ENCODE results near the gene SH3TC2. TPM values are rescaled to one million over a fixed set of nuclear protein-coding genes. Genes with fewer than 3 reads are reported as not detected.

SH3TC2 gene
- total and polyA plus RNA-seq, 10 of the 15 experiments (the other 5 are each of a cell fraction or from before 2014, with no cell fraction given) = not detected

DNA sequence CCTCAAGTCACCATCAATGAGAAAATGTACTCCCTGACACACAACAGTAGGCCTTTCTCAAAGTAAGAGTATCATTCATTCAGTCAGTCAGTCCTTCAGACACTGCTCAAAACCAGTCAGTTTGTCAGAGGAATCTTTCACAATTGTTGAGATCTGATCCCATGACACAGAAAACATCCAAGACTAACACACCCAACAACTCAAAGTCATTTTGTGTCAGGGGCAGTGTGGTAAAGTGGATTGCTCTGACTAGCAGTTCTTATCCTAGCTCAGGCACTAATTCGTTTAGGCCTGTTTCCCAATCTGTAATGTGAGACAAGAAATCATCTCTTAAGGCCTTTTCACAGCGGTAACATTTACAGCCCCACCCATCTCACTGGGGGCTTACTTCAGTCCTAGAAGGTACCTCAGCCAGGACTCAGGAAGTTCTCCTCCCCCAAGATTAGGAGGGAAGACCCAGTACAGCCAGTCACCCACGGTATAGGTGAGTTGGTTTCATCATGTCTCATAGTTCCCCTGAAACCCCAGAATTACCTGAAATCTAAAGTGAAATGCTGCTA lies 31.9 kb downstream of the SH3TC2 start:
- no peak overlapping the region for H3K27ac ChIP-seq (ENCODE audit: control insufficient read depth, insufficient read depth)
- ChIA-PET CTCF (interaction anchor here (1.1 to 9.9 kb wide), 2 partner anchors 40 to 295 kb away, joined by 3 to 335 read pairs; no protein-coding TSS in a partner anchor), RAD21 (ENCODE audit: unreplicated experiment) (no interaction called here), POLR2A (no interaction called here), SMC1A (ENCODE audit: uncharacterized antibody, unreplicated experiment) (interaction anchor here (0.9 to 2.3 kb wide), 3 partner anchors 8 to 298 kb away, joined by 3 to 6 read pairs (median 5); no protein-coding TSS in a partner anchor)
- ATAC-seq (no peak), FAIRE-seq (no peak), DNase-seq (ENCODE audit: low read depth, low spot score) (no peak)
- H3K9me3 ChIP-seq (replicated peaks; ENCODE audit: control insufficient read depth, insufficient read depth, low read length) = no peaks in the 10 kb centered on the region
- no peak overlapping the region for H3K9ac ChIP-seq (ENCODE audit: control insufficient read depth, insufficient read depth, low read length)
- H4K20me1 ChIP-seq (ENCODE audit: control insufficient read depth, insufficient read depth) = no peaks in the 10 kb centered on the region
- no TSS peak for BruUV-seq (replicated peaks)
- H2AFZ ChIP-seq (ENCODE audit: control insufficient read depth, low read depth, low read length) = no peak overlapping the region
- no peaks in the 10 kb centered on the region for H3K4me1 ChIP-seq (ENCODE audit: control insufficient read depth, insufficient read depth, low read length)
- no peaks in the 10 kb centered on the region for H3K36me3 ChIP-seq (ENCODE audit: control insufficient read depth in 2 of 2, insufficient read depth in 2 of 2, low read length in 1 of 2)
- H3K4me2 ChIP-seq (ENCODE audit: control insufficient read depth, insufficient read depth) = no peak overlapping the region
- intact Hi-C loops (cut with micrococcal nuclease; ENCODE audit: unreplicated experiment) (loop anchor here (10.0 kb wide), 1 partner anchor 846 kb away; no protein-coding TSS in a partner anchor), in situ Hi-C loops (cut with MboI) (loop anchor here (10.0 to 25.0 kb wide), 2 partner anchors 586 to 844 kb away; no protein-coding TSS in a partner anchor)
- no peak overlapping the region for H3K4me3 ChIP-seq
- WGBS (ENCODE audit: insufficient coverage, insufficient replicate concordance, low lambda C conversion rate, missing lambda C conversion rate) = 46% methylated on average over 3 of the region's 3 CpGs
- peaks cover 0 to 2% of the 10 kb centered on the region in 2 experiments; a peak in 1 of 4 replicates for H3K27me3 ChIP-seq (replicated peaks in 1 of 2; ENCODE audit: control insufficient read depth in 2 of 2, insufficient read depth in 2 of 2, low read length in 1 of 2)
- TF ChIP-seq EP300 (IDR thresholded peaks at IDR 0.05; ENCODE audit: borderline replicate concordance in 1 of 2, control insufficient read depth in 1 of 2, low read depth in 2 of 2, low read length in 2 of 2) = no peak
- TF ChIP-seq, protein P1, sequence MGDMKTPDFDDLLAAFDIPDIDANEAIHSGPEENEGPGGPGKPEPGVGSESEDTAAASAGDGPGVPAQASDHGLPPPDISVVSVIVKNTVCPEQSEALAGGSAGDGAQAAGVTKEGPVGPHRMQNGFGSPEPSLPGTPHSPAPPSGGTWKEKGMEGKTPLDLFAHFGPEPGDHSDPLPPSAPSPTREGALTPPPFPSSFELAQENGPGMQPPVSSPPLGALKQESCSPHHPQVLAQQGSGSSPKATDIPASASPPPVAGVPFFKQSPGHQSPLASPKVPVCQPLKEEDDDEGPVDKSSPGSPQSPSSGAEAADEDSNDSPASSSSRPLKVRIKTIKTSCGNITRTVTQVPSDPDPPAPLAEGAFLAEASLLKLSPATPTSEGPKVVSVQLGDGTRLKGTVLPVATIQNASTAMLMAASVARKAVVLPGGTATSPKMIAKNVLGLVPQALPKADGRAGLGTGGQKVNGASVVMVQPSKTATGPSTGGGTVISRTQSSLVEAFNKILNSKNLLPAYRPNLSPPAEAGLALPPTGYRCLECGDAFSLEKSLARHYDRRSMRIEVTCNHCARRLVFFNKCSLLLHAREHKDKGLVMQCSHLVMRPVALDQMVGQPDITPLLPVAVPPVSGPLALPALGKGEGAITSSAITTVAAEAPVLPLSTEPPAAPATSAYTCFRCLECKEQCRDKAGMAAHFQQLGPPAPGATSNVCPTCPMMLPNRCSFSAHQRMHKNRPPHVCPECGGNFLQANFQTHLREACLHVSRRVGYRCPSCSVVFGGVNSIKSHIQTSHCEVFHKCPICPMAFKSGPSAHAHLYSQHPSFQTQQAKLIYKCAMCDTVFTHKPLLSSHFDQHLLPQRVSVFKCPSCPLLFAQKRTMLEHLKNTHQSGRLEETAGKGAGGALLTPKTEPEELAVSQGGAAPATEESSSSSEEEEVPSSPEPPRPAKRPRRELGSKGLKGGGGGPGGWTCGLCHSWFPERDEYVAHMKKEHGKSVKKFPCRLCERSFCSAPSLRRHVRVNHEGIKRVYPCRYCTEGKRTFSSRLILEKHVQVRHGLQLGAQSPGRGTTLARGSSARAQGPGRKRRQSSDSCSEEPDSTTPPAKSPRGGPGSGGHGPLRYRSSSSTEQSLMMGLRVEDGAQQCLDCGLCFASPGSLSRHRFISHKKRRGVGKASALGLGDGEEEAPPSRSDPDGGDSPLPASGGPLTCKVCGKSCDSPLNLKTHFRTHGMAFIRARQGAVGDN (IDR thresholded peaks at IDR 0.05) = no peak
- TF ChIP-seq IRF4 (IDR thresholded peaks at IDR 0.05; ENCODE audit: low read depth, low read length) = no peak
- TF ChIP-seq TCF12 (IDR thresholded peaks at IDR 0.05; ENCODE audit: low read depth, low read length) = no peak
- TF ChIP-seq, protein P2, sequence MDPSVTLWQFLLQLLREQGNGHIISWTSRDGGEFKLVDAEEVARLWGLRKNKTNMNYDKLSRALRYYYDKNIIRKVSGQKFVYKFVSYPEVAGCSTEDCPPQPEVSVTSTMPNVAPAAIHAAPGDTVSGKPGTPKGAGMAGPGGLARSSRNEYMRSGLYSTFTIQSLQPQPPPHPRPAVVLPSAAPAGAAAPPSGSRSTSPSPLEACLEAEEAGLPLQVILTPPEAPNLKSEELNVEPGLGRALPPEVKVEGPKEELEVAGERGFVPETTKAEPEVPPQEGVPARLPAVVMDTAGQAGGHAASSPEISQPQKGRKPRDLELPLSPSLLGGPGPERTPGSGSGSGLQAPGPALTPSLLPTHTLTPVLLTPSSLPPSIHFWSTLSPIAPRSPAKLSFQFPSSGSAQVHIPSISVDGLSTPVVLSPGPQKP (IDR thresholded peaks at IDR 0.05; ENCODE audit: low read depth, low read length) = no peak
- TF ChIP-seq, protein P3, sequence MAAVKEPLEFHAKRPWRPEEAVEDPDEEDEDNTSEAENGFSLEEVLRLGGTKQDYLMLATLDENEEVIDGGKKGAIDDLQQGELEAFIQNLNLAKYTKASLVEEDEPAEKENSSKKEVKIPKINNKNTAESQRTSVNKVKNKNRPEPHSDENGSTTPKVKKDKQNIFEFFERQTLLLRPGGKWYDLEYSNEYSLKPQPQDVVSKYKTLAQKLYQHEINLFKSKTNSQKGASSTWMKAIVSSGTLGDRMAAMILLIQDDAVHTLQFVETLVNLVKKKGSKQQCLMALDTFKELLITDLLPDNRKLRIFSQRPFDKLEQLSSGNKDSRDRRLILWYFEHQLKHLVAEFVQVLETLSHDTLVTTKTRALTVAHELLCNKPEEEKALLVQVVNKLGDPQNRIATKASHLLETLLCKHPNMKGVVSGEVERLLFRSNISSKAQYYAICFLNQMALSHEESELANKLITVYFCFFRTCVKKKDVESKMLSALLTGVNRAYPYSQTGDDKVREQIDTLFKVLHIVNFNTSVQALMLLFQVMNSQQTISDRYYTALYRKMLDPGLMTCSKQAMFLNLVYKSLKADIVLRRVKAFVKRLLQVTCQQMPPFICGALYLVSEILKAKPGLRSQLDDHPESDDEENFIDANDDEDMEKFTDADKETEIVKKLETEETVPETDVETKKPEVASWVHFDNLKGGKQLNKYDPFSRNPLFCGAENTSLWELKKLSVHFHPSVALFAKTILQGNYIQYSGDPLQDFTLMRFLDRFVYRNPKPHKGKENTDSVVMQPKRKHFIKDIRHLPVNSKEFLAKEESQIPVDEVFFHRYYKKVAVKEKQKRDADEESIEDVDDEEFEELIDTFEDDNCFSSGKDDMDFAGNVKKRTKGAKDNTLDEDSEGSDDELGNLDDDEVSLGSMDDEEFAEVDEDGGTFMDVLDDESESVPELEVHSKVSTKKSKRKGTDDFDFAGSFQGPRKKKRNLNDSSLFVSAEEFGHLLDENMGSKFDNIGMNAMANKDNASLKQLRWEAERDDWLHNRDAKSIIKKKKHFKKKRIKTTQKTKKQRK (IDR thresholded peaks at IDR 0.05; ENCODE audit: low read depth, low read length) = no peak
- no peak for TF ChIP-seq MEF2A (IDR thresholded peaks at IDR 0.05; ENCODE audit: insufficient read depth, low read depth, low read length)
- no peak for TF ChIP-seq NFYA (IDR thresholded peaks at IDR 0.05; ENCODE audit: borderline replicate concordance, low read depth, low read length)
- TF ChIP-seq BCL11A (IDR thresholded peaks at IDR 0.05; ENCODE audit: low read depth, low read length) = no peak
- TF ChIP-seq, protein P4, sequence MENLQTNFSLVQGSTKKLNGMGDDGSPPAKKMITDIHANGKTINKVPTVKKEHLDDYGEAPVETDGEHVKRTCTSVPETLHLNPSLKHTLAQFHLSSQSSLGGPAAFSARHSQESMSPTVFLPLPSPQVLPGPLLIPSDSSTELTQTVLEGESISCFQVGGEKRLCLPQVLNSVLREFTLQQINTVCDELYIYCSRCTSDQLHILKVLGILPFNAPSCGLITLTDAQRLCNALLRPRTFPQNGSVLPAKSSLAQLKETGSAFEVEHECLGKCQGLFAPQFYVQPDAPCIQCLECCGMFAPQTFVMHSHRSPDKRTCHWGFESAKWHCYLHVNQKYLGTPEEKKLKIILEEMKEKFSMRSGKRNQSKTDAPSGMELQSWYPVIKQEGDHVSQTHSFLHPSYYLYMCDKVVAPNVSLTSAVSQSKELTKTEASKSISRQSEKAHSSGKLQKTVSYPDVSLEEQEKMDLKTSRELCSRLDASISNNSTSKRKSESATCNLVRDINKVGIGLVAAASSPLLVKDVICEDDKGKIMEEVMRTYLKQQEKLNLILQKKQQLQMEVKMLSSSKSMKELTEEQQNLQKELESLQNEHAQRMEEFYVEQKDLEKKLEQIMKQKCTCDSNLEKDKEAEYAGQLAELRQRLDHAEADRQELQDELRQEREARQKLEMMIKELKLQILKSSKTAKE (IDR thresholded peaks at IDR 0.05; ENCODE audit: low read depth, poor library complexity, severe bottlenecking) = no peak
- no peaks in the 10 kb centered on the region for H3K79me2 ChIP-seq (ENCODE audit: control insufficient read depth, insufficient read depth, low read length)

Measured in GM12878 (cell line).